Left kidney (tissue), 8 donors: Measurements from ENCODE around the gene TCAIM. TPM values are rescaled to one million over a fixed set of nuclear protein-coding genes. Genes with fewer than 3 reads are reported as not detected.
A peak's percentile ranks its signal among the peaks of the same experiment; 100 is the strongest.

Experiments
- DNase-seq: peaks from one replicate; pipeline ENCODE4 v3.0.0-alpha.2; 2013
- long read RNA-seq, 8 donors: transcript quantifications; one replicate each; lab custom pipeline, GENCODE V29; 2026
- polyA plus RNA-seq: library from polyadenylated mRNA; unstranded; fragments of 120-200 nt; gene quantifications from one replicate; pipeline ENCODE4 v1.2.1, GENCODE V29; 2013; ENCODE audit not compliant: insufficient read length

The TCAIM gene
- 49.3 TPM for polyA plus RNA-seq
- long read RNA-seq, donor 1, partial matches to known transcripts = 0 of 7 reads
- long read RNA-seq, donor 1, other reads (novel, unspliced or antisense) = 0 of 7 reads
- long read RNA-seq, donor 2, transcript TCAIM-204 (11 exons, 3,306 nt) = major isoform, 6 of 19 reads
- long read RNA-seq, donor 2, partial matches to known transcripts = 5 of 19 reads
- long read RNA-seq, donor 2, other reads (novel, unspliced or antisense) = 0 of 19 reads
- long read RNA-seq, donor 3, partial matches to known transcripts = 0 of 4 reads
- long read RNA-seq, donor 3, other reads (novel, unspliced or antisense) = 0 of 4 reads
- long read RNA-seq, donor 4, partial matches to known transcripts = 0 of 1 reads
- long read RNA-seq, donor 4, other reads (novel, unspliced or antisense) = 0 of 1 reads
- long read RNA-seq, donor 5, transcript TCAIM-203 (4 exons, 2,178 nt) = major isoform, 12 of 26 reads
- long read RNA-seq, donor 5, partial matches to known transcripts = 7 of 26 reads
- long read RNA-seq, donor 5, other reads (novel, unspliced or antisense) = 0 of 26 reads
- long read RNA-seq, donor 6, partial matches to known transcripts = 11 of 19 reads
- long read RNA-seq, donor 6, other reads (novel, unspliced or antisense) = 0 of 19 reads
- long read RNA-seq, donor 7, transcript TCAIM-203 (4 exons, 2,178 nt) = major isoform, 7 of 11 reads
- long read RNA-seq, donor 7, partial matches to known transcripts = 0 of 11 reads
- long read RNA-seq, donor 7, other reads (novel, unspliced or antisense) = 0 of 11 reads
- long read RNA-seq, donor 8, partial matches to known transcripts = 0 of 3 reads
- long read RNA-seq, donor 8, other reads (novel, unspliced or antisense) = 0 of 3 reads

GRCh38 chr3:44338010-44338827 is at the start of gene TCAIM:
Gene TCAIM, plus strand, starts transcription at chr3:44338766. Its CDS starts 16,017 bp downstream, at chr3:44354783.
- DNase-seq = peak; percentile 96

- no peak for DNase-seq
These were observed 48.6 kb upstream of the TCAIM start for GRCh38 chr3:44289882-44290462.

- DNase-seq = no peak
These were observed 46.3 kb upstream of the TCAIM start for GRCh38 chr3:44292276-44292675.

- no peak for DNase-seq
These were observed 45.6 kb upstream of the TCAIM start for GRCh38 chr3:44292947-44293346.

- no peak for DNase-seq
These were observed 41.3 kb upstream of the TCAIM start for GRCh38 chr3:44297255-44297654.

GRCh38 chr3:44301746-44302145 is 36.8 kb upstream of the TCAIM start:
- no peak for DNase-seq

GRCh38 chr3:44309500-44309899 is 29.1 kb upstream of the TCAIM start:
- no peak for DNase-seq

GRCh38 chr3:44318891-44319311 is 19.7 kb upstream of the TCAIM start:
- DNase-seq = no peak

- no peak for DNase-seq
These were observed 17.2 kb upstream of the TCAIM start for GRCh38 chr3:44321335-44321734.

- peak; percentile 78 for DNase-seq
These were observed 15.1 kb upstream of the TCAIM start for GRCh38 chr3:44323341-44323955.

- DNase-seq = no peak
These were observed 14.0 kb upstream of the TCAIM start for GRCh38 chr3:44324584-44324983.

- DNase-seq = no peak
These were observed 12.5 kb upstream of the TCAIM start for GRCh38 chr3:44326019-44326418.

GRCh38 chr3:44326515-44326914 is 12.1 kb upstream of the TCAIM start:
- DNase-seq = no peak

GRCh38 chr3:44329946-44330345 is 8.6 kb upstream of the TCAIM start:
- no peak for DNase-seq

- DNase-seq = no peak
These were observed 8.1 kb upstream of the TCAIM start for GRCh38 chr3:44330444-44330843.

- no peak for DNase-seq
These were observed 4.2 kb upstream of the TCAIM start for GRCh38 chr3:44334326-44334725.

GRCh38 chr3:44337248-44337785 is 1.2 kb upstream of the TCAIM start:
- DNase-seq = no peak

GRCh38 chr3:44338828-44339127 is 212 bp downstream of the TCAIM start:
- DNase-seq = no peak

- no peak for DNase-seq
These were observed 853 bp downstream of the TCAIM start for GRCh38 chr3:44339181-44340057.

GRCh38 chr3:44340058-44340395 is 1.5 kb downstream of the TCAIM start:
- no peak for DNase-seq
